Iris pigment epithelial cell (primary cell): ENCODE results near the gene HDHD3.
A peak's percentile ranks its signal among the peaks of the same experiment; 100 is the strongest.

ENCODE experiments used
- DNase-seq: peaks from one replicate; pipeline ENCODE4 v3.0.0-alpha.2; 2011; ENCODE audit warnings: low read depth

HDHD3 gene

DNA sequence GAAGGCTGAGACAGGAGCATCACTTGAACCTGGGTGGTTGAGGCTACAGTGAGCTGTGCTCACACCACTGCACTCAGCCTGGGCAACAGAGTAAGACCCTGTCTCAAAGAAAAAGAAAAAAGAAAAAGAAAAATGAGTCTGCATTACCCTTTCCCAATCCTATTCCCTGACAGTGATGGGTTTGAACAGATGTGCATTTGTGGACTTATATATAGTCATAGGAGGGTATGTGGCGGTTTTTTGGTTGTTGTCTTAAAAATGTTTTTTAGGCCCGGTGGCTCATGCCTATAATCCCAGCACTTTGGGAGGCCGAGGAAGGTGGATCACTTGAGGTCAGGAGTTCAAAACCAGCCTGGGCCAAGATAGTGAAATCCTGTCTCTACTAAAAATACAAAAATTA is 13.4 kb downstream of the HDHD3 start:
- no peak for DNase-seq

- DNase-seq: peak; percentile 61
These were observed 15.3 kb downstream of the HDHD3 start for GRCh38 chr9:113361304-113362018.

DNA sequence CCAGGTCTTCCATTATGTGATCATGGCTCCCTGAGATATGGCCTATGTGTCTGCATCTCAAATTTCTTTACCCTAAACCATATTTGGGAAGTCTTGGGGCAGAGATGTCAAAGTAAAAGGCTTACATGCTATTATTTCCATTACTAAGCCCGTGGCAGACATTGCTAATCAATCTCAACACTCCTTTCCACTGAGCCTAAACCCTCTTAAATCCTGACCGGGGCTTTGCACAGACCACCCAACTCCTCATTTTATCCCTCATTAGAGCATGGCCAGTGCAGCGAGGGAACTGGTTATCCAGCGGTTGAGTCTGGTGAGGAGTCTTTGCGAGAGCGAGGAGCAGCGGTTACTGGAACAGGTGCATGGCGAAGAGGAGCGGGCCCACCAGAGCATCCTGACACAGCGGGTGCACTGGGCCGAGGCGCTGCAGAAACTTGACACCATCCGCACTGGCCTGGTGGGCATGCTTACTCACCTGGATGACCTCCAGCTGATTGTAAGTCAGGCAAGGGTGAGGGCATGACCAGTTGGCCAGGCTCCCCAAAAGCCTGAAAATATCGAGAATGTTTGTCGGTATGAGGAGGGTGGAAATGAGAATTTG is 16.4 kb downstream of the HDHD3 start:
- DNase-seq: no peak

DNA sequence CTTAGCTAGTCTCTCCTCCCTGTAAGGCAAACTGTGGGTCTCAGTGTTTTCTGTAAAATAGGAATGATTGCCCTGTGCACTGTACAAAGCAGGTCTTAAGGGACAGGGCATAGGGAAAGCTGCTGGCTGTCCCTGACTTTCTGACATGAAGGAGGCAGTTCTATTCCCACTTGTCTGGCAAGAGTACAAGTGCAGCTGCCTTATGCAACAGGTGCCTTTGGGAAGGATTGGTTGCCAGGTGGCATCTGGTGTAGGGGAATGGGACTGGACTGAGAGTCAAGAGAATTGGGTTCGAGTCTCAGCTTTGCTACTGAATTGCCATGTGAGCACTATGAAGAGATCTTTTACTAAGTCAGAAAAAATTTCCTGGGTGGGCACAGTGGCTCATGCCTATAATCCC is 17.4 kb downstream of the HDHD3 start:
- no peak for DNase-seq

GRCh38 chr9:113356686-113357292 is 20.0 kb downstream of the HDHD3 start:
- no peak for DNase-seq

DNA sequence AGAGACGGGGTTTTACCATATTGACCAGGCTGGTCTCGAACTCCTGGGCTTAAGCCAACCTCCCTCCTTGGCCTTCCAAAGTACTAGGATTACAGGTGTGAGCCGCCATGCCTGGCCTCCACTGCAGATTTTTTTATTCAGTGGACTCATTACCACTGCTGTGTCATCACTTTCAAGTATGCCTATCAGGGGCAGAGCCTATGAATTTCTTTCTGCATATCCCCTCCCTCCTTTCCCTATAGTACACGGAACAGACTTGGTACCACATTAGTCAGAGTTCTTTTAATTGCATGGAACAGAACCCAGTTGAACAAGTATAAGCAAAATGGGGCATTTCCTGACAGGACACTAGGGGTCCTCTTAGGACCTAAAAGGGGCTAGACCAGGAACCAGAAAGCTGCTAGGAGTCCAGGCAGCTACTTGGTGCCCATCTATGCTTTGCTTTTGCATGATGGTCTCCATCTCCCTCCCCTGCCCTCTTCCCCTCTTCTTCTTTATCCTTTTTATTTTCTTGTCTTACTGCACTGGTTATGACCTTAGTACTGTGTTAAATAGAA is 21.7 kb downstream of the HDHD3 start:
- DNase-seq: no peak

DNA sequence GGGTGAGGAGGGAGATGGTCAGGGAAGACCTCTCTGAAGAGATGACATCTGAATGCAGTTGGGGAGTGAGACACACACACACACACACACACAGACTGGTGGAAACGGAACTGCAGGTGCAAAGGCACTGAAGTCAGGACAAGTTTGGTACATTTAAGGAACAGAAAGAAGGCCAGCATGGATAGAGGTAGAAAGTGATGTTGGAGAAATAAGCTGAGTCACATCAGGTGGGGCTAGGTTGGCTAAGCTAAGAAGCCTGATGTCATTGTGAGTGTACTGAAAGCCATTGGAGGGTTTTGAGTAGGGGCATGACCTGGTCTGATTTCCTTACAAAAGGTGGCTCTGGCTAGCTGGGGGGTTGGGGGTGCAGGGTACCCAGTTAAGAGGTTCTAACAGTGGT is 24.4 kb downstream of the HDHD3 start:
- no peak for DNase-seq

DNA sequence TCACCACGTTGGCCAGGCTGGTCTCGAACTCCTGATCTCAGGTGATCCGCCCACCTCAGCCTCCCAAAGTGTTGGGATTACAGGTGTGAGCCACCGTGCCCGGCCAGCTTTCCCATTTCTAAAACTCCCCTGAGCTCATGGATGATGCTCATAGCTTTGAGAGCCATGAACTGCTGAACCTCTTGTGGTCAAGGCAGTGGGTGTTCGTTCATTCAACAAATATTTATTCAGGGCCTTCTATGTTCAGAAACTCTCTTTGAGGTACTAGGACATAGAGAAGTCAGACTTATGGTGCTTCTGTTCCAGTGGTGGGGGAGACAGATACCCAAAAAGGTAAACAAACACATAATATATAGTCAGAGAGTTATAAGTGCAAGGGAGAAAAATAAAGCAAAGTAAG is 24.8 kb downstream of the HDHD3 start:
- no peak for DNase-seq

- no peak for DNase-seq
These were observed 25.8 kb downstream of the HDHD3 start for GRCh38 chr9:113350937-113351336.

- no peak for DNase-seq
These were observed 26.6 kb downstream of the HDHD3 start for GRCh38 chr9:113350107-113350661.

DNA sequence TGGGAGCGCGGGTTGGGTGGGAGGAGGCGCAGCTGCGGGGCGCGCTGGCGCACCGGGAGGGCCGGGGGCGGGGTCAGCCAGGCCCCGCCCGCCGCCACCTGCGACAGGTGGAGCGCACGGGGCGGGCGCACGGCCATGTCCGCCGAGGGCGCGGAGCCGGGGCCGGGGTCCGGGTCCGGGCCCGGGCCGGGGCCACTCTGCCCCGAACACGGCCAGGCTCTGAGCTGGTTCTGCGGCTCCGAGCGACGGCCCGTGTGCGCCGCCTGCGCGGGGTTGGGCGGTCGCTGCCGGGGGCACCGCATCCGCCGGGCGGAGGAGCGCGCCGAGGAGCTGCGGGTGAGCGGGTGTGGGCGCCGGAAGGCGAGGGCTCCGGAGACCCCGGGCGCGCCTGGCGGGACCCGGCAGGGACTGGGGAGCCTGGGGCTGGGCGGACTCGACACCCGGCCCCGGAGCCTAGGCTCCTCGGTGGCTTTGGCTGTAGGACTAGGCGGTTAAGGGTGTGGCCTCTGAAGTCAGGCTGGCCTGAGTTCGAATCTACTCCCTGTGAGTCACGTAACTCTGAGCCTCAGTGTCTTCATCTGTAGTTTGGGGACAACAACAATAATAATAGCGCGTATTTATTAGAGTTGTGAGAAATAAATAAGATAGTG is 27.2 kb downstream of the HDHD3 start, which contains the start of gene BSPRY:
Gene BSPRY, plus strand, starts transcription at position 97 of the 650 bp plus-strand sequence. Its CDS starts 39 bp downstream, at position 136.
- DNase-seq: no peak

- DNase-seq: no peak
These were observed 27.7 kb downstream of the HDHD3 start for GRCh38 chr9:113349066-113349444.

GRCh38 chr9:113348437-113348836 is 28.3 kb downstream of the HDHD3 start:
- no peak for DNase-seq

DNA sequence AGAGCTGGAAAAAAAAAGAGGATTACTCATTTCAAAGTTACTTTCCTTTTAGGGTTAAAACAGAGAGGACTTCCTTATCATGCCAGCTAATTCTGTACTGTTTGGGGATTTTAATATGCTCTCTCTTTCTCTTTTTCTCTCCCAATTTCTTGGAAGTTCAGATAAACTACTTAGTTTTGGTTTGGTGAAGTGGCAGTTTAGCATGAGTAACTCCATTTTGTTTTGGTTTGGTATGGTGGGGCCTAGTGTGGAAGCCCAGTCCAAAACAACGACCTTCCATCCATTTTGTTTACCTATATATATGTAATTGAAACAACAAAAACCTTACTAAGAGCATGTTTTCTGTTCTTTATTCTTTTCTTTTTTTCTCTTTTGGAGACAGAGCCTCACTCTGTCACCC is 31.1 kb downstream of the HDHD3 start:
- no peak for DNase-seq

DNA sequence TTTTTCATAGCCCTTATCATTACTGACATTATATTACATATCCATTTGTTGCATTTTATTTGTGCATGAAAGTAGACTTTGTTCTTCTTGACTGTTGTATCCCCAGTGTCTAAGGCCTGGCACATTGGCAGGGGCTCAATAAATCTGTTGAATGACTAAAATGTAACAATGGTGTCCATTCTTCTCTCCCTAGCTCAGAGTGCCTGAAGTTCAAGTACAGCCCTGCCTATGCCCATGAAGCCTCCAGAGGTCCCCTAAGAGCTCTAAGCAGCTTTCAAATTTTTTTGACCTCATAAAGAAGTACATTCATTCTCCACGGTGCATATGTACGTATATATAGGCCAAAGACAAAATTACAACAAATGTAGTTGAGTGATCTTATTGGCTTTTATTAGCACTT is 31.6 kb downstream of the HDHD3 start:
- no peak for DNase-seq

- DNase-seq: peak; percentile 51
These were observed 33.0 kb downstream of the HDHD3 start for GRCh38 chr9:113343732-113344231.

DNA sequence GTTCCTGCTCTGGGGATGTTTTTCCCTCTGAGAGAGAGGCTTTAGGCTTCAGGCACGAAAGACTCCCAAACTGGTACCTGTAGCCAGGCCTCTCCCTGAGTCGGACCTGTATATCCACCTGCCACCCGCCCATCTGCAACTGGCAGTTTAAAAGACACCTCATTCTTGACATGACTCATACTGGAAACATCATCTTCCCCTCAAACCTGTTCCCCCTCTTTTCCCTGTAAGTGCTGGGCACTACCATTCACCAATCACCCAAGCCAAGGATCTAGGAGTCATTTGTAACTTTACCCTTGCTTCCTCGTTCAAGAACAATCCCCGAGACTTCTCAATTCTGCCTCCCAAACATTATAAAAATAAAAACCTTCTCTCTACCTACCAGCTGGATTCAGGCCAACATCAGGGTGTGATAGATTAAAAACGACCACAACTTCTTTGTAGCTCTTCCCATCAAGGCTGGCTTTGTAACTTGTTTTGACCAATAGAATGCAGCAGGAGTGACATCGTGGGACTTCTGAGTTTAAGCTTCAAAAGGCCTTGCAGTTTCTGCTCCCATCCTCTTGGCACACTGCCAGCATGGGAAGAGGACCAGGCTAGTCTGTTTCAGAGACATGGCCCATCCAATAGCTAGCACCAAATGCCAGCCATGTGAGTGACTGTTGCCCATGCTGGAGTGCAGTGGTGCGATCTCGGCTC is 34.9 kb downstream of the HDHD3 start:
- DNase-seq: no peak

- DNase-seq: peak; percentile 92
These were observed 36.6 kb downstream of the HDHD3 start, which contains the start of gene WDR31 for GRCh38 chr9:113340011-113340699. WDR31 (minus strand) TSS chr9:113340275; CDS start chr9:113332022, 8,253 bp downstream.

DNA sequence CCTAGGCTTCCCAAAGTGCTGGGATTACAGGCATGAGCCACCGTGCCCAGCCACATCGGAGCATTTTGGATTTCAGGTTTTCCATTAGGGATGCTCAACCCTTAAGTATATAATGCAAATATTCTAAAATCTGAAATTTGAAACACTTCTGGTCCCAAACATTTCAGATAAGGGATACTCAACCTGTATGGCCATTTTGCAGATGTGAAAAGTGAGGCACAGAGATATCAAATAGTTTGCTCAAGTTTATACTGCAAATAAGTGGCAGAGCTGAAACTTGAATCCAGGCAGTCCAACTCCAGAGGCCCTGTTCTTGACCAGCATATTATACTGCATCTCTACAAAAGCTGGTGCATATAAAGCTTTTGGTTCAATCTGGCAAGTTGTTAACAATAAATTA is 39.1 kb downstream of the HDHD3 start:
- no peak for DNase-seq

GRCh38 chr9:113331780-113332179 is 45.0 kb downstream of the HDHD3 start:
- DNase-seq: no peak
